Kidney epithelial cell (primary cell): ENCODE results near the gene SLC29A3. TPM values are rescaled to one million over a fixed set of nuclear protein-coding genes. Genes with fewer than 3 reads are reported as not detected.

Experiments
- DNase-seq: peaks from one replicate; pipeline ENCODE4 v3.0.0-alpha.2; 2010; ENCODE audit warnings: low read depth
- H3K27me3 ChIP-seq: 2 replicates; pipeline ENCODE4 v1.6.0; 2011; ENCODE audit warnings: low read length; ENCODE audit not compliant: control insufficient read depth, insufficient read depth
- H3K36me3 ChIP-seq: 2 replicates; pipeline ENCODE4 v1.5.1; 2011; ENCODE audit warnings: low read length; ENCODE audit not compliant: control insufficient read depth, insufficient read depth
- H3K4me3 ChIP-seq: 2 replicates; pipeline ENCODE4 v1.5.1; 2011; ENCODE audit warnings: low read depth, mild to moderate bottlenecking, control low read depth, low read length
- CTCF ChIP-seq: IDR thresholded peaks from 2 replicates; pipeline ENCODE4 v1.5.1; 2011; ENCODE audit warnings: mild to moderate bottlenecking, moderate library complexity, low read length, control low read depth, inconsistent platforms; ENCODE audit not compliant: insufficient read depth, poor library complexity, severe bottlenecking
- total RNA-seq: library from RNA; depleted of rRNA; stranded (reverse); fragments of >200 nt; gene quantifications from 2 replicates; pipeline ENCODE4 v1.2.3, GENCODE V29; 2015

SLC29A3 gene
- total RNA-seq, 1 donor from 2014 or later: 3.6 TPM

- H3K27me3 ChIP-seq: no peaks in the 10 kb centered on the region
- no peaks in the 10 kb centered on the region for H3K36me3 ChIP-seq
- DNase-seq: no peak
- no peak overlapping the region for H3K4me3 ChIP-seq
- no peak for TF ChIP-seq CTCF
Measured at GRCh38 chr10:71351087-71351486, 32.0 kb downstream of the SLC29A3 start.

- no peak for DNase-seq
- no peak for TF ChIP-seq CTCF
- H3K27me3 ChIP-seq: no peaks in the 10 kb centered on the region
- no peak overlapping the region for H3K4me3 ChIP-seq
- no peaks in the 10 kb centered on the region for H3K36me3 ChIP-seq
Measured at GRCh38 chr10:71351628-71352319, 32.7 kb downstream of the SLC29A3 start.

- DNase-seq: no peak
- Histone ChIP-seq H3K27me3 (no peaks in the 10 kb centered on the region), H3K4me3 (no peak overlapping the region), H3K36me3 (no peaks in the 10 kb centered on the region)
- no peak for TF ChIP-seq CTCF
Measured at GRCh38 chr10:71353639-71354038, 34.6 kb downstream of the SLC29A3 start.

GRCh38 chr10:71354776-71355175, 35.7 kb downstream of the SLC29A3 start:
- no peak for DNase-seq
- H3K27me3 ChIP-seq: no peaks in the 10 kb centered on the region
- no peak for TF ChIP-seq CTCF
- no peak overlapping the region for H3K4me3 ChIP-seq
- H3K36me3 ChIP-seq: no peaks in the 10 kb centered on the region

GRCh38 chr10:71355886-71356285, 36.8 kb downstream of the SLC29A3 start:
- TF ChIP-seq CTCF: no peak
- Histone ChIP-seq H3K36me3 (no peaks in the 10 kb centered on the region), H3K27me3 (no peaks in the 10 kb centered on the region), H3K4me3 (no peak overlapping the region)
- no peak for DNase-seq

GRCh38 chr10:71357792-71358265, 38.8 kb downstream of the SLC29A3 start:
- TF ChIP-seq CTCF: no peak
- H3K4me3 ChIP-seq: no peak overlapping the region

More at GRCh38 chr10:71357792-71358265, 38.8 kb downstream of the SLC29A3 start:
- no peak for DNase-seq
- Histone ChIP-seq H3K36me3 (no peaks in the 10 kb centered on the region), H3K27me3 (no peaks in the 10 kb centered on the region)
